ENCODE measurements around the gene VIPR2.

The VIPR2 gene

GRCh38 chr7:159092701-159093121 lies 52.0 kb downstream of the VIPR2 start:
- Histone ChIP-seq H4K20me1 (ENCODE audit: insufficient read depth, low read length) (peaks cover 6% of the 10 kb centered on the region), H3K36me3 (ENCODE audit: insufficient read depth, low read length) (peaks cover 82% of the 10 kb centered on the region), H3K27me3 (ENCODE audit: insufficient read depth, low read length, poor library complexity) (no peaks in the 10 kb centered on the region), H3K9me3 (ENCODE audit: insufficient read depth, low read length, severe bottlenecking) (no peaks in the 10 kb centered on the region), H2AFZ (ENCODE audit: low read depth, low read length) (no peak overlapping the region), H3K79me2 (ENCODE audit: insufficient read depth, low read length) (peaks cover 34% of the 10 kb centered on the region), H3K4me2 (ENCODE audit: insufficient read depth, low read length) (no peak overlapping the region), H3K4me3 (ENCODE audit: low read depth in 1 of 2, low read length in 2 of 2) (no peak overlapping the region), H3K9ac (ENCODE audit: low read depth, low read length) (no peak overlapping the region), H3K27ac (ENCODE audit: low read length) (peak overlapping the region; percentile 25), H3K4me1 (ENCODE audit: insufficient read depth, low read length) (no peaks in the 10 kb centered on the region)
- TF ChIP-seq EZH2 (IDR thresholded peaks at IDR 0.05; ENCODE audit: borderline replicate concordance, low read depth, low read length, severe bottlenecking): no peak
- no peak for TF ChIP-seq CTCF (IDR thresholded peaks at IDR 0.05; ENCODE audit: borderline replicate concordance, extremely low read depth, low read length, poor library complexity, severe bottlenecking)
- DNase-seq: no peak
- ATAC-seq (ENCODE audit: insufficient read depth, low read depth): no peak

GRCh38 chr7:159091480-159092475 lies 52.9 kb downstream of the VIPR2 start:
- no peak overlapping the region for H3K4me2 ChIP-seq (ENCODE audit: insufficient read depth, low read length)
- TF ChIP-seq CTCF (IDR thresholded peaks at IDR 0.05; ENCODE audit: borderline replicate concordance, extremely low read depth, low read length, poor library complexity, severe bottlenecking): no peak
- no peak for TF ChIP-seq EZH2 (IDR thresholded peaks at IDR 0.05; ENCODE audit: borderline replicate concordance, low read depth, low read length, severe bottlenecking)
- H3K79me2 ChIP-seq (ENCODE audit: insufficient read depth, low read length): peaks cover 36% of the 10 kb centered on the region
- H3K4me3 ChIP-seq (ENCODE audit: low read depth in 1 of 2, low read length in 2 of 2): no peak overlapping the region
- no peak overlapping the region for H2AFZ ChIP-seq (ENCODE audit: low read depth, low read length)
- H3K4me1 ChIP-seq (ENCODE audit: insufficient read depth, low read length): no peaks in the 10 kb centered on the region
- no peak overlapping the region for H3K9ac ChIP-seq (ENCODE audit: low read depth, low read length)
- ATAC-seq (ENCODE audit: insufficient read depth, low read depth): no peak
- no peaks in the 10 kb centered on the region for H3K27me3 ChIP-seq (ENCODE audit: insufficient read depth, low read length, poor library complexity)
- peak overlapping the region; percentile 57; the same call in 1 of the 2 replicates for H3K27ac ChIP-seq (ENCODE audit: low read length)
- H3K9me3 ChIP-seq (ENCODE audit: insufficient read depth, low read length, severe bottlenecking): no peaks in the 10 kb centered on the region
- H4K20me1 ChIP-seq (ENCODE audit: insufficient read depth, low read length): peaks cover 7% of the 10 kb centered on the region
- peaks cover 75% of the 10 kb centered on the region for H3K36me3 ChIP-seq (ENCODE audit: insufficient read depth, low read length)
- DNase-seq: no peak

GRCh38 chr7:159091041-159091440 lies 53.6 kb downstream of the VIPR2 start:
- no peaks in the 10 kb centered on the region for H3K27me3 ChIP-seq (ENCODE audit: insufficient read depth, low read length, poor library complexity)
- peaks cover 10% of the 10 kb centered on the region for H4K20me1 ChIP-seq (ENCODE audit: insufficient read depth, low read length)
- no peak overlapping the region for H3K9ac ChIP-seq (ENCODE audit: low read depth, low read length)
- TF ChIP-seq EZH2 (IDR thresholded peaks at IDR 0.05; ENCODE audit: borderline replicate concordance, low read depth, low read length, severe bottlenecking): no peak
- peaks cover 41% of the 10 kb centered on the region for H3K79me2 ChIP-seq (ENCODE audit: insufficient read depth, low read length)
- no peaks in the 10 kb centered on the region for H3K9me3 ChIP-seq (ENCODE audit: insufficient read depth, low read length, severe bottlenecking)
- no peaks in the 10 kb centered on the region for H3K4me1 ChIP-seq (ENCODE audit: insufficient read depth, low read length)
- no peak for ATAC-seq (ENCODE audit: insufficient read depth, low read depth)
- H3K27ac ChIP-seq (ENCODE audit: low read length): peak overlapping the region; percentile 22; the same call in 1 of the 2 replicates
- DNase-seq: no peak
- no peak overlapping the region for H2AFZ ChIP-seq (ENCODE audit: low read depth, low read length)
- H3K4me3 ChIP-seq (ENCODE audit: low read depth in 1 of 2, low read length in 2 of 2): no peak overlapping the region
- H3K4me2 ChIP-seq (ENCODE audit: insufficient read depth, low read length): no peak overlapping the region
- peaks cover 75% of the 10 kb centered on the region for H3K36me3 ChIP-seq (ENCODE audit: insufficient read depth, low read length)
